Stomach (tissue), 4 donors: Measurements from ENCODE around the gene DCDC1.

Source experiments
- POLR2A ChIP-seq, 4 donors: fragments of 450-650 bp; IDR thresholded peaks; one replicate each; pipeline ENCODE4 v1.6.1; 2016; ENCODE audit warnings: antibody characterized with exemption in 4 of 4, control low read depth in 2 of 4, mild to moderate bottlenecking in 1 of 4, moderate library complexity in 1 of 4
- TF ChIP-seq, protein P1 (sequence below), 7 experiments: fragments of 450-650 bp in 4 of 7; fragments of 200-600 bp in 3 of 7; sonication (generic) in 3 of 7; IDR thresholded peaks; one replicate each; pipeline ENCODE4 v1.5.1; 2016 to 2019; ENCODE audit warnings: antibody characterized with exemption in 7 of 7, control low read depth in 2 of 7, mild to moderate bottlenecking in 1 of 7

DNA sequence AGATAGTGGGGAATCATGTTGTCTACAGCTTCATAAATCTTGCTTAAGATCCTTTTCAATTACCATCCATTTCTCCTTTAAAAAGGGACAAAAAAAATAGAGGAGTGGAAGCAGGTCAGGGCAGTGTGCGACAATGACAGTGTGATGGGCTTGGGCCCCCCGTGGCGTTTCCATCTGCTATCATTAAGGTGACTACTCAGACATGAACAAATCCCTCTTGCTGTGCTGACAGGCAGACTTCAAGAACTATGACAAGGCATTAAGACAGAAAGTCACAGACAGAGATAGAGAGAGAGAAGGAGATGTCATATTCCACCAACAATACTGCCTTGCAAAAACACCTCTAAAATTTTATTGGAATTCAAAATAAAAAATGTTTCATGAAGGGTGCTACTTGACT is 263.2 kb downstream of the DCDC1 start:
- no peak for TF ChIP-seq POLR2A (IDR thresholded peaks at IDR 0.05)
- TF ChIP-seq, protein P1, sequence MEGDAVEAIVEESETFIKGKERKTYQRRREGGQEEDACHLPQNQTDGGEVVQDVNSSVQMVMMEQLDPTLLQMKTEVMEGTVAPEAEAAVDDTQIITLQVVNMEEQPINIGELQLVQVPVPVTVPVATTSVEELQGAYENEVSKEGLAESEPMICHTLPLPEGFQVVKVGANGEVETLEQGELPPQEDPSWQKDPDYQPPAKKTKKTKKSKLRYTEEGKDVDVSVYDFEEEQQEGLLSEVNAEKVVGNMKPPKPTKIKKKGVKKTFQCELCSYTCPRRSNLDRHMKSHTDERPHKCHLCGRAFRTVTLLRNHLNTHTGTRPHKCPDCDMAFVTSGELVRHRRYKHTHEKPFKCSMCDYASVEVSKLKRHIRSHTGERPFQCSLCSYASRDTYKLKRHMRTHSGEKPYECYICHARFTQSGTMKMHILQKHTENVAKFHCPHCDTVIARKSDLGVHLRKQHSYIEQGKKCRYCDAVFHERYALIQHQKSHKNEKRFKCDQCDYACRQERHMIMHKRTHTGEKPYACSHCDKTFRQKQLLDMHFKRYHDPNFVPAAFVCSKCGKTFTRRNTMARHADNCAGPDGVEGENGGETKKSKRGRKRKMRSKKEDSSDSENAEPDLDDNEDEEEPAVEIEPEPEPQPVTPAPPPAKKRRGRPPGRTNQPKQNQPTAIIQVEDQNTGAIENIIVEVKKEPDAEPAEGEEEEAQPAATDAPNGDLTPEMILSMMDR (IDR thresholded peaks at IDR 0.05) = no peak
